B cell (primary cell): Measurements from ENCODE around the gene MICOS13. TPM values are rescaled to one million over a fixed set of nuclear protein-coding genes. Genes with fewer than 3 reads are reported as not detected.

Source experiments
- ATAC-seq: fragments of 200-7000 bp; cut with Tn5 transposase; one replicate; pipeline ENCODE4 v1.10.0; 2021; ENCODE audit warnings: low read depth, mild to moderate bottlenecking, moderate number of reproducible peaks, moderate library complexity
- CTCF ChIA-PET: fragments of 350-600 bp; sonication (Branson Sonifier 250); formaldehyde crosslinking; loops from one replicate; lab custom pipeline; 2021; ENCODE audit warnings: antibody characterized with exemption, inconsistent platforms; lab: Charles Lee
- POLR2A ChIA-PET: fragments of 350-600 bp; sonication (Branson Sonifier 250); formaldehyde crosslinking; loops from one replicate; lab custom pipeline; 2021; ENCODE audit warnings: antibody characterized with exemption; lab: Charles Lee
- DNase-seq: peaks from one replicate; pipeline ENCODE4 v3.0.0; 2013
- H2AFZ ChIP-seq: 2 replicates; pipeline ENCODE4 v1.6.1; 2012; ENCODE audit warnings: mild to moderate bottlenecking, low read depth, low read length; ENCODE audit not compliant: insufficient read depth, poor library complexity, severe bottlenecking
- H3K27ac ChIP-seq, 2 donors: 1 replicate in 1 of 2; 2 replicates in 1 of 2; pipeline ENCODE4 v1.5.1; 2012 to 2013; ENCODE audit warnings: low read length in 2 of 2, mild to moderate bottlenecking in 2 of 2, moderate library complexity in 1 of 2
- H3K27me3 ChIP-seq, 4 experiments: fragments of 200-600 bp in 1 of 4; sonication (generic) in 1 of 4; replicated peaks in 1 of 4; 1 replicate in 2 of 4; 2 replicates in 2 of 4; pipeline versions ENCODE4 v1.6.1 to v1.7.0; 2013 to 2016; ENCODE audit warnings: low read length in 3 of 4, mild to moderate bottlenecking in 2 of 4, mixed read lengths in 1 of 4, moderate library complexity in 1 of 4; ENCODE audit not compliant: insufficient read depth in 4 of 4, control insufficient read depth in 3 of 4; ENCODE audit errors: control extremely low read depth in 1 of 4
- H3K36me3 ChIP-seq, 2 experiments: replicated peaks in 1 of 2; 1 replicate in 1 of 2; 2 replicates in 1 of 2; pipeline versions ENCODE4 v1.6.1 to v1.7.1; 2013; ENCODE audit warnings: low read length in 1 of 2; ENCODE audit not compliant: insufficient read depth in 2 of 2, control insufficient read depth in 1 of 2; ENCODE audit errors: control extremely low read depth in 1 of 2, extremely low read depth in 1 of 2
- H3K4me1 ChIP-seq, 2 donors: fragments of 200-600 bp in 1 of 2; sonication (generic) in 1 of 2; 1 replicate in 1 of 2; 2 replicates in 1 of 2; pipeline versions ENCODE4 v1.5.1 to v1.6.1; 2013 to 2017; ENCODE audit warnings: low read length in 2 of 2; ENCODE audit not compliant: control insufficient read depth in 2 of 2, insufficient read depth in 2 of 2
- H3K4me2 ChIP-seq: replicated peaks from 2 replicates; pipeline ENCODE3; 2012; ENCODE audit warnings: mild to moderate bottlenecking, low read depth, low read length; ENCODE audit not compliant: poor library complexity, severe bottlenecking
- H3K4me3 ChIP-seq, 5 experiments: fragments of 200-600 bp in 1 of 5; sonication (generic) in 1 of 5; 1 replicate in 3 of 5; 2 replicates in 2 of 5; pipeline versions ENCODE4 v1.5.1 to v1.7.0; 2011 to 2016; ENCODE audit warnings: low read length in 4 of 5, mild to moderate bottlenecking in 4 of 5, low read depth in 2 of 5, control low read depth in 1 of 5, moderate library complexity in 1 of 5; ENCODE audit not compliant: insufficient read depth in 1 of 5; ENCODE audit errors: control extremely low read depth in 1 of 5, extremely low read depth in 1 of 5
- H3K79me2 ChIP-seq: fragments of 200-600 bp; sonication (generic); one replicate; pipeline ENCODE4 v1.6.0; 2016; ENCODE audit warnings: low read length; ENCODE audit not compliant: control insufficient read depth, insufficient read depth
- H3K9ac ChIP-seq: fragments of 200-600 bp; sonication (generic); 2 replicates; pipeline ENCODE4 v1.6.1; 2017; ENCODE audit warnings: mild to moderate bottlenecking, low read length, moderate library complexity
- H3K9me3 ChIP-seq, 3 donors: one replicate each; pipeline versions ENCODE4 v1.6.1 to v1.7.1; 2013; ENCODE audit warnings: low read length in 2 of 3; ENCODE audit not compliant: control insufficient read depth in 2 of 3, insufficient read depth in 1 of 3; ENCODE audit errors: control extremely low read depth in 1 of 3
- H4K20me1 ChIP-seq: 2 replicates; pipeline ENCODE4 v1.6.0; 2012; ENCODE audit warnings: mild to moderate bottlenecking, low read length; ENCODE audit not compliant: insufficient read depth, control insufficient read depth, poor library complexity, severe bottlenecking
- H3K27ac Mint-ChIP-seq: one replicate; pipeline ENCODE4 v1.8.0; 2021; ENCODE audit warnings: mixed read lengths
- H3K27me3 Mint-ChIP-seq: one replicate; pipeline ENCODE4 v1.8.0; 2021; ENCODE audit warnings: mixed read lengths
- H3K4me1 Mint-ChIP-seq: one replicate; pipeline ENCODE4 v1.8.0; 2021; ENCODE audit warnings: mixed read lengths
- H3K4me3 Mint-ChIP-seq: one replicate; pipeline ENCODE4 v1.8.0; 2021; ENCODE audit warnings: mixed read lengths
- H3K9me3 Mint-ChIP-seq: one replicate; pipeline ENCODE4 v1.8.0; 2022; ENCODE audit warnings: mixed read lengths; ENCODE audit not compliant: insufficient read depth
- EZH2 ChIP-seq: IDR thresholded peaks from 2 replicates; pipeline ENCODE4 v1.6.1; 2012; ENCODE audit warnings: borderline replicate concordance, low read depth, mild to moderate bottlenecking, moderate library complexity, low read length; ENCODE audit not compliant: insufficient read depth, poor library complexity, severe bottlenecking
- WGBS: methylation state at CpG from one replicate; pipeline ENCODE4 v1.1.5; 2013; ENCODE audit warnings: missing lambda C conversion rate; ENCODE audit not compliant: insufficient coverage; 5-methylcytosine and 5-hydroxymethylcytosine counted together
- intact Hi-C: fragments of 100-400 bp; cut with micrococcal nuclease; formaldehyde crosslinking; loops from one replicate; pipeline ENCODE4 v1.10.0; 2022
- polyA plus RNA-seq: library from polyadenylated mRNA; depleted of rRNA; stranded (reverse); fragments of >200 nt; gene quantifications from 2 replicates; pipeline ENCODE4 v1.2.3, GENCODE V29; 2012
- total RNA-seq, 2 donors: library from RNA; stranded (reverse); fragments of 120-200 nt in 1 of 2; gene quantifications; 1 replicate in 1 of 2; 2 replicates in 1 of 2; pipeline versions ENCODE4 v1.2.3 to v1.2.4, GENCODE V29; 2013 to 2022
- TF ChIP-seq, protein P1 (sequence below): fragments of 200-600 bp; IDR thresholded peaks from one replicate; pipeline ENCODE4 v1.8.0; 2022; ENCODE audit warnings: antibody characterized with exemption, mild to moderate bottlenecking

Gene MICOS13
- total and polyA plus RNA-seq, 2 donors (not counting 1 experiment from before 2014, with no cell fraction given) = 30.8 to 41.9 TPM

GRCh38 chr19:5691822-5692722 lies 11.8 kb upstream of the MICOS13 start:
- Histone ChIP-seq H3K4me3 (no peak overlapping the region), H3K36me3 (peaks cover 0 to 52% of the 10 kb centered on the region in 2 experiments), H2AFZ (no peak overlapping the region), H3K79me2 (peaks cover 41% of the 10 kb centered on the region), H4K20me1 (peaks cover 69% of the 10 kb centered on the region), H3K9me3 (peaks cover 0 to 12% (median 0%) of the 10 kb centered on the region in 3 donors), H3K27me3 (no peaks in the 10 kb centered on the region), H3K9ac (no peak overlapping the region), H3K4me2 (peak overlapping the region; percentile 85), H3K27ac (peak overlapping the region in 1 of 2 donors; percentile 88), H3K4me1 (peaks cover 7 to 29% of the 10 kb centered on the region in 2 donors)
- CTCF ChIA-PET = interaction anchor here (3.1 kb wide), 1 partner anchor 28 kb away, joined by 31 read pairs; the partner anchor contains the start of genes CATSPERD and LONP1
- Mint-ChIP-seq H3K4me3 (peak overlapping the region; percentile 94), H3K27ac (peak overlapping the region; percentile 93), H3K9me3 (no peaks in the 10 kb centered on the region), H3K27me3 (no peaks in the 10 kb centered on the region), H3K4me1 (peaks cover 33% of the 10 kb centered on the region)
- POLR2A ChIA-PET = interaction anchor here (1.1 kb wide), 1 partner anchor 212 kb away, joined by 3 read pairs; no protein-coding TSS in a partner anchor
- no peak for TF ChIP-seq EZH2
- TF ChIP-seq, protein P1, sequence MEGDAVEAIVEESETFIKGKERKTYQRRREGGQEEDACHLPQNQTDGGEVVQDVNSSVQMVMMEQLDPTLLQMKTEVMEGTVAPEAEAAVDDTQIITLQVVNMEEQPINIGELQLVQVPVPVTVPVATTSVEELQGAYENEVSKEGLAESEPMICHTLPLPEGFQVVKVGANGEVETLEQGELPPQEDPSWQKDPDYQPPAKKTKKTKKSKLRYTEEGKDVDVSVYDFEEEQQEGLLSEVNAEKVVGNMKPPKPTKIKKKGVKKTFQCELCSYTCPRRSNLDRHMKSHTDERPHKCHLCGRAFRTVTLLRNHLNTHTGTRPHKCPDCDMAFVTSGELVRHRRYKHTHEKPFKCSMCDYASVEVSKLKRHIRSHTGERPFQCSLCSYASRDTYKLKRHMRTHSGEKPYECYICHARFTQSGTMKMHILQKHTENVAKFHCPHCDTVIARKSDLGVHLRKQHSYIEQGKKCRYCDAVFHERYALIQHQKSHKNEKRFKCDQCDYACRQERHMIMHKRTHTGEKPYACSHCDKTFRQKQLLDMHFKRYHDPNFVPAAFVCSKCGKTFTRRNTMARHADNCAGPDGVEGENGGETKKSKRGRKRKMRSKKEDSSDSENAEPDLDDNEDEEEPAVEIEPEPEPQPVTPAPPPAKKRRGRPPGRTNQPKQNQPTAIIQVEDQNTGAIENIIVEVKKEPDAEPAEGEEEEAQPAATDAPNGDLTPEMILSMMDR = no peak
- intact Hi-C loops = loop anchor here (5.0 kb wide), 1 partner anchor 970 kb away; the partner anchor contains the start of gene DPP9
- ATAC-seq = no peak
- 76% methylated on average over 42 of the region's 42 CpGs for WGBS
- DNase-seq = peak; percentile 46
